Measurements from ENCODE around the gene GNLY.
"Not testable (repeated sequence)": the region's sequence is repeated elsewhere in the genome, so short reads cannot be mapped to it uniquely, and the experiment has no call there.

GNLY gene

GRCh38 chr2:85710687-85711577 lies 16.8 kb downstream of the GNLY start:
- DNase-seq (ENCODE audit: low spot score), result no peak

GRCh38 chr2:85711578-85712060 lies 17.5 kb downstream of the GNLY start:
- DNase-seq (ENCODE audit: low spot score), result no peak

- DNase-seq (ENCODE audit: low spot score), result no peak
These were observed 18.2 kb downstream of the GNLY start for GRCh38 chr2:85712336-85712735.

- DNase-seq (ENCODE audit: low spot score), result no peak
These were observed 18.9 kb downstream of the GNLY start for GRCh38 chr2:85712849-85713612.

GRCh38 chr2:85713836-85714235 lies 19.7 kb downstream of the GNLY start:
- no peak for DNase-seq (ENCODE audit: low spot score)

- not testable (repeated sequence) for DNase-seq (ENCODE audit: low spot score)
These were observed 20.3 kb downstream of the GNLY start for GRCh38 chr2:85714421-85714820.

GRCh38 chr2:85714841-85715240 lies 20.7 kb downstream of the GNLY start:
- DNase-seq (ENCODE audit: low spot score), result no peak

- no peak for DNase-seq (ENCODE audit: low spot score)
These were observed 22.3 kb downstream of the GNLY start for GRCh38 chr2:85716346-85716914.

GRCh38 chr2:85717308-85718008 lies 23.3 kb downstream of the GNLY start:
- DNase-seq (ENCODE audit: low spot score), result no peak

- no peak for DNase-seq (ENCODE audit: low spot score)
These were observed 23.8 kb downstream of the GNLY start for GRCh38 chr2:85718009-85718391.

- no peak for DNase-seq (ENCODE audit: low spot score)
These were observed 24.8 kb downstream of the GNLY start for GRCh38 chr2:85718885-85719492.

GRCh38 chr2:85719609-85720240 lies 25.6 kb downstream of the GNLY start:
- no peak for DNase-seq (ENCODE audit: low spot score)

- no peak for DNase-seq (ENCODE audit: low spot score)
These were observed 26.4 kb downstream of the GNLY start for GRCh38 chr2:85720533-85720932.

GRCh38 chr2:85721641-85722040 lies 27.5 kb downstream of the GNLY start:
- DNase-seq (ENCODE audit: low spot score), result no peak

GRCh38 chr2:85722519-85722918 lies 28.4 kb downstream of the GNLY start:
- no peak for DNase-seq (ENCODE audit: low spot score)

- no peak for DNase-seq (ENCODE audit: low spot score)
These were observed 29.7 kb downstream of the GNLY start for GRCh38 chr2:85723707-85724360.

GRCh38 chr2:85724731-85725181 lies 30.6 kb downstream of the GNLY start:
- no peak for DNase-seq (ENCODE audit: low spot score)

- DNase-seq (ENCODE audit: low spot score), result no peak
These were observed 31.3 kb downstream of the GNLY start for GRCh38 chr2:85725451-85725850.

GRCh38 chr2:85727798-85728197 lies 33.6 kb downstream of the GNLY start:
- no peak for DNase-seq (ENCODE audit: low spot score)

GRCh38 chr2:85728342-85728741 lies 34.2 kb downstream of the GNLY start:
- no peak for DNase-seq (ENCODE audit: low spot score)
